HFF-Myc (cell line): ENCODE results near the gene ADH5.
"Not testable (repeated sequence)": the region's sequence is repeated elsewhere in the genome, so short reads cannot be mapped to it uniquely, and the experiment has no call there.

Source experiments
- DNase-seq: peaks from one replicate; pipeline ENCODE4 v3.0.0-alpha.2; 2011; ENCODE audit warnings: low read depth; ENCODE audit errors: extremely low read depth
- H3K4me3 ChIP-seq: replicated peaks from 2 replicates; pipeline ENCODE4 v1.5.1; 2011; ENCODE audit warnings: low read depth, mild to moderate bottlenecking, control low read depth, low read length
- TF ChIP-seq, protein P1 (sequence below): IDR thresholded peaks from 2 replicates; pipeline ENCODE4 v1.5.1; 2012; ENCODE audit warnings: mild to moderate bottlenecking, low read depth, low read length, control low read depth; ENCODE audit errors: missing control alignments

Gene ADH5

DNA sequence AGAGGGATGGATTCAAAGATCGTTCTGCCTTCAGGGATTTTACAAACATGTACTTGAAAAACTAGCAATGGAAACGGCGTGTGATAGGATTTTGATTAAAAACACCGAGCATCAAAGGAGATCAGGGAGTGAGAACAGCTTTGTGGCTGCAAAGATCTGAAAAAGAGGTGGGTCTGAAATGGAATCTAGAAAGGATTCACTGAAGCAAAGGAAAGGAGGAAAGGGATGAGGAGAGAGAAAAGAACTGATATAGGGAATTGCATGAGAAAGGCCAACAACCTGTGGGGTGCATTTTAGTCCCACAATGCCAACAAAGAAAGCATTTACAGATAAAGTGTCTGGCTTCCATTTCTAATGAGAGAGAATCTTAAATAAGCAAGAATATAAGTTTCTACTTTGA lies 32.4 kb upstream of the ADH5 start:
- no peak overlapping the region for H3K4me3 ChIP-seq
- DNase-seq: no peak
- TF ChIP-seq, protein P1, sequence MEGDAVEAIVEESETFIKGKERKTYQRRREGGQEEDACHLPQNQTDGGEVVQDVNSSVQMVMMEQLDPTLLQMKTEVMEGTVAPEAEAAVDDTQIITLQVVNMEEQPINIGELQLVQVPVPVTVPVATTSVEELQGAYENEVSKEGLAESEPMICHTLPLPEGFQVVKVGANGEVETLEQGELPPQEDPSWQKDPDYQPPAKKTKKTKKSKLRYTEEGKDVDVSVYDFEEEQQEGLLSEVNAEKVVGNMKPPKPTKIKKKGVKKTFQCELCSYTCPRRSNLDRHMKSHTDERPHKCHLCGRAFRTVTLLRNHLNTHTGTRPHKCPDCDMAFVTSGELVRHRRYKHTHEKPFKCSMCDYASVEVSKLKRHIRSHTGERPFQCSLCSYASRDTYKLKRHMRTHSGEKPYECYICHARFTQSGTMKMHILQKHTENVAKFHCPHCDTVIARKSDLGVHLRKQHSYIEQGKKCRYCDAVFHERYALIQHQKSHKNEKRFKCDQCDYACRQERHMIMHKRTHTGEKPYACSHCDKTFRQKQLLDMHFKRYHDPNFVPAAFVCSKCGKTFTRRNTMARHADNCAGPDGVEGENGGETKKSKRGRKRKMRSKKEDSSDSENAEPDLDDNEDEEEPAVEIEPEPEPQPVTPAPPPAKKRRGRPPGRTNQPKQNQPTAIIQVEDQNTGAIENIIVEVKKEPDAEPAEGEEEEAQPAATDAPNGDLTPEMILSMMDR: no peak

DNA sequence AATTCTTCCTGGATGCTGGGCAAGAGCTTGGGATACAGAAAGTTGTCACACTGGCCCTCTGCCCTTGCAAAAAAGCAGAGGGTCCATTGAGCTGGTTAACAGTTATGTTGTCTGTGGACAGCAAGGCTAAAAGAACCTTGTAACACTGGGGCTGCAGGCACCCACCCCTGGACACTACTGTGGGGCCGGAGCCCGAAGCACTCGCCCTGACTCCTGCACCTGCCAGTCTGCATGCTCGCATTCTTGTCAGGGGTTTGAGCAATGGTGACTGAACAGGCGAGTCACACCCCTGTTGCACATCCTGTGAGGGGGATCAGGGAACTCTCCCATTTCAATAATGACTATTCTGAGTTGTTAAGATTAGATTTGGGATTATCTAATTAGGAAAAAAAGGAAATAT lies 31.9 kb upstream of the ADH5 start:
- no peak for DNase-seq

DNA sequence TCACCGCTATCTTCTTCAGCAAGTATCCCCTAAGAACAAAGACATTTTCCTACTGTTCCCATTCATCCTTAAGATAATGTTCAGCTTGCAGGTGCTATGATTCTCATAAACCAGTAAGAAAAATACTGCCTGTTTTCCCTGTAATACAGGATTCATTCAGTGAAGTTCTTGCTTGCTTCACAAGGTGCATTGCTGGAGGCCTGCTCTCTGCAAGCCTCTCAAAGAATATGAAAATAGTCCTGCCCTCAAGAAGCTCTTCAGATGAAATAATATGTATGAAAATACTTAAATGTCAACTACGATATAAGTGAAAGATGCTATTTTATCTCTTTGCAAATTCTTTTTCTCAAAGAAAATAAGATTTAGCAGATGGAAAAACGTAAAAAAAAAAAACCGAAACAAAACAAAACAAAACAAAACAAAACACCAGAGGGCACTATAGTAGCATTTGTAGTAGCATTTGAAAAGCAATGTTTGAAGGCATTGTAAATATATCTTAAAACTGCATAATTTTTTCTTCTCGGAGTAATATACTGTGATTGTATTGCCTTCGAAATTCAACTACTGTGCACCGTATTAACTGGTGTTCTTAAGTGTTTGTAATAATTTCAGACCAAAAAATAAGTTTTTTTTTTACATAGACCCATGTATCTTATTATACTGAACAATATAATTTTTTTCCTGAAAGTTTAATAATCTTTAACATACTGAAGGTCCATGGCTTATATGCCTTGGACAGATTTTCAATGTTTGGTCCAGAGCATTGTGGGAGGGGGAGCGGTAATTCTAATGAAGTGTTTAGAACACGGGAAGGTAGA lies 29.5 kb upstream of the ADH5 start:
- peak; percentile 17 for DNase-seq
- TF ChIP-seq, protein P1: no peak
- H3K4me3 ChIP-seq: no peak overlapping the region

More for the DNA sequence above, 31.9 kb upstream of the ADH5 start:
- no peak overlapping the region for H3K4me3 ChIP-seq
- TF ChIP-seq, protein P1: no peak

DNA sequence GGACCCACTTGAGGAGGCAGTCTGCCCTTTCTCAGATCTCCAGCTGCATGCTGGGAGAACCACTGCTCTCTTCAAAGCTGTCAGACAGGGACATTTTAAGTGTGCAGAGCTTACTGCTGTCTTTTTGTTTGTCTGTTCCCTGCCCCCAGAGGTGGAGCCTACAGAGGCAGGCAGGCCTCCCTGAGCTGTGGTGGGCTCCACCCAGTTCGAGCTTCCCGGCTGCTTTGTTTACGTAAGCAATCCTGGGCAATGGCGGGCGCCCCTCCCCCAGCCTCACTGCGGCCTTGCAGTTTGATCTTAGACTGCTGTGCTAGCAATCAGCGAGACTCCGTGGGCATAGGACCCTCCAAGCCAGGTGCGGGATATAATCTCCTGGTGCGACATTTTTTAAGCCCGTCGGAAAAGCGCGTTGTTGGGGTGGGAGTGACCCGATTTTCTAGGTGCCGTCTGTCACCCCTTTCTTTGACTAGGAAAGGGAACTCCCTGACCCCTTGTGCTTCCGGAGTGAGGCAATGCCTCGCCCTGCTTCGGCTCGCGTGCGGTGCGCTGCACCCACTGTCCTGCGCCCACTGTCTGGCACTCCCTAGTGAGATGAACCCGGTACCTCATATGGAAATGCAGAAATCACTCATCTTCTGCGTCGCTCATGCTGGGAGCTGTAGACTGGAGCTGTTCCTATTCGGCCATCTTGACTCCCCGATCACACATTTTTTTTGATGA lies 28.7 kb upstream of the ADH5 start:
- DNase-seq, H3K4me3 ChIP-seq: not testable (repeated sequence)

DNA sequence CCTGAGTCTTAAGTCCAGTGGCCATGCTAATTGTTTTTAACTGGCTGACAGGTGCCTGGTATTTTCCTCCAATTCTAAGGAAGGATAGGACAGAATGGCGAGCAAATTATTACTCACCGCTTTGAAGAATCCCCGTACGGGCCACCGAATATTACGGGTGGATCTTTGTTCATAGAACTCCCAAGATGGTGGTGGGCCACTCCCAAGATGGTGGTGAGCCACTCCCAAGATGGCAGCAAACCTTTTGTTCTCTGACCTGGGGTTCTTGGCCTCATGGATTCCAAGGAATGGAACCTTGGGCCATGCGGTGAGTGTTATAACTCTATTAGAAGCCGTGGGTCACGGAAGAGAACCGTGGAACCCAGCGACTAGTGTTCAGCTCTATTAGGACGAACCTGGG lies 20.7 kb upstream of the ADH5 start:
- H3K4me3 ChIP-seq, DNase-seq: not testable (repeated sequence)

DNA sequence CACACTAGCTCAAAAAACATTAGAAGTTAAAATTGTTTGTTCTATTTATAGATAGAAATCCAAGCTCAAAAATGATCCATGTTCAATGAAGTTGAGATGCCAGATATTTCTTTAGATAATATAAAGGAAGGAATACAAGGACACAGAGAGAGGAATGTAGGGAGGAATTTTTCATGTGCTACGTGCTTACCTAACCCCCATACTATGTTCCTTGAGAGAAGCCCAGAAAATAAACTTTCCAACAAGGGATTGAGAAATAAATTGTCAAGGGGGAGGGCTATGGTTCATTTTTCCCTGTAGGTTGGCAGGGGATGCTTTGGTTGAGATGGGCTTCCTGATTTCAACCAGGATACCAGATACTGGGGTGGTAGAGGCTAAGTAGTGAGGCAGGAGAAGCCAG lies 15.6 kb upstream of the ADH5 start:
- no peak overlapping the region for H3K4me3 ChIP-seq
- DNase-seq: no peak
- TF ChIP-seq, protein P1: no peak

DNA sequence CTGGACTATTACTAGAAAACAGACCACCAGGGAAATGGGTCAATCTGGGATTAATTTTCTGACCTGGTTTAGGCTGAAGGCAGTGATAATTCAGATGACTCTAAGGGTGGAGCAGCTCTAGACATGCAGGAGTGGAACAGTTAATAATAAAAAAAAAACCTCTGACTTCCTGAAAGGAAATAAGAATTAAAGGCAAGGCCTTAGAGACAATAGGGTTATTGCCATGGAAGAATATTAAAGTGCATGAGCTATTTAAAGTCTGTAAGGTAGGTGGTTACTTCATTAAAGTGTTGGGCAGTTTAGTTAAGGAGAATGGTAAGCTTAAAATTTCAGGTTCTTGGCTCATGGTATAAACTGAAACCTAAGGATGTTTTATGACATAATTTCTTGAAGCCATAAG lies 14.6 kb upstream of the ADH5 start:
- DNase-seq: no peak
- TF ChIP-seq, protein P1: no peak
- no peak overlapping the region for H3K4me3 ChIP-seq
